Astrocyte (in vitro differentiated cells and primary cell): ENCODE results near the gene SNX11.

Experiments used
- EZH2 ChIP-seq: IDR thresholded peaks from 2 replicates; pipeline ENCODE4 v1.6.1; 2012; ENCODE audit warnings: mild to moderate bottlenecking, low read length, inconsistent platforms; ENCODE audit not compliant: insufficient read depth
- TF ChIP-seq, protein P1 (sequence below): IDR thresholded peaks from 2 replicates; pipeline ENCODE4 v1.5.1; 2011; ENCODE audit warnings: low read depth, mild to moderate bottlenecking, inconsistent platforms, low read length, moderate library complexity; ENCODE audit not compliant: insufficient read depth

DNA sequence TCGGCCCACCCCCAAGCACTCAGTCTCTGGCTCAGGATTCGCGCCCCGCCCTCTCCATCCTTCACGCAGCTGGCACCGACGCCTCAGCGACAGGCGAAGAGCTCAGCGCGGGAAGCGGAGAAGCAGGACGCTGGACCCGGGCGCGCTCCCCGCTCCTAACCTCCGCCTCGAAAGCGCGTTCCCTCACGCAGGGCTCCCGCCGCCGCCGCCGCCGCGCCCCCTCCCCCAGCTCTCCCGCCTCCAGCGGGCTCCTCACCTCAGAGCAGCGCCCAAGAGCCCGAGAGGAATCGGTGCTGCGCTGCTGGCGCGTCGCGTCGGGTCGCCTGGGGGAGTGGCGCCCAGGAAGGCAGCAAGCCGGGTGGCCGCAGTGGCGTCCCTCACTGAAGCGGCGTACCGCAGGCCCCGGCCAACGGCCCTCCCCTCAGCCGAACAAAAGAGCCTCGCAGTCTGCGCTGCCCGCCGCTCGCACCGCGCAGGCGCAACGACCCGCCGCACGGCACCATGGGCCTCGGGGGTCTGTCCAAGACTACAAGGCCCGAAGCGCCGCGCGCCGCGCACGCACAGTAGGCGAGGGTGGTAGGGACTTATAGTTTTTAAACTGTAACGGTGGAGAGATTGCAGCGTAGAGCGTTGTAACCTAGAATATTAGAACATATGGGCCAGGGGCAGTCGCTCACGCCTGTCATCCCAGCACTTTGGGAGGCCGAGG is 6.4 kb upstream of the SNX11 start, which contains the start of gene CBX1:
- TF ChIP-seq, protein P1, sequence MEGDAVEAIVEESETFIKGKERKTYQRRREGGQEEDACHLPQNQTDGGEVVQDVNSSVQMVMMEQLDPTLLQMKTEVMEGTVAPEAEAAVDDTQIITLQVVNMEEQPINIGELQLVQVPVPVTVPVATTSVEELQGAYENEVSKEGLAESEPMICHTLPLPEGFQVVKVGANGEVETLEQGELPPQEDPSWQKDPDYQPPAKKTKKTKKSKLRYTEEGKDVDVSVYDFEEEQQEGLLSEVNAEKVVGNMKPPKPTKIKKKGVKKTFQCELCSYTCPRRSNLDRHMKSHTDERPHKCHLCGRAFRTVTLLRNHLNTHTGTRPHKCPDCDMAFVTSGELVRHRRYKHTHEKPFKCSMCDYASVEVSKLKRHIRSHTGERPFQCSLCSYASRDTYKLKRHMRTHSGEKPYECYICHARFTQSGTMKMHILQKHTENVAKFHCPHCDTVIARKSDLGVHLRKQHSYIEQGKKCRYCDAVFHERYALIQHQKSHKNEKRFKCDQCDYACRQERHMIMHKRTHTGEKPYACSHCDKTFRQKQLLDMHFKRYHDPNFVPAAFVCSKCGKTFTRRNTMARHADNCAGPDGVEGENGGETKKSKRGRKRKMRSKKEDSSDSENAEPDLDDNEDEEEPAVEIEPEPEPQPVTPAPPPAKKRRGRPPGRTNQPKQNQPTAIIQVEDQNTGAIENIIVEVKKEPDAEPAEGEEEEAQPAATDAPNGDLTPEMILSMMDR, result no peak
- TF ChIP-seq EZH2, result no peak
